Occipital lobe (tissue), 3 donors: ENCODE measurements around the gene SNX1. TPM values are rescaled to one million over a fixed set of nuclear protein-coding genes. Genes with fewer than 3 reads are reported as not detected.

Experiments
- DNase-seq: peaks from one replicate; lab custom pipeline; 2025; lab: John Stamatoyannopoulos, UW
- small RNA-seq: library from RNA; depleted of rRNA; stranded (forward); fragments of <200 nt; gene quantifications from one replicate; pipeline ENCODE3, GENCODE V24; 2014
- total RNA-seq: library from RNA; depleted of rRNA; stranded (reverse); fragments of >200 nt; gene quantifications from one replicate; pipeline ENCODE4 v1.2.3, GENCODE V29; 2014

Gene SNX1
- total RNA-seq, 1 donor from 2014 or later, result 37.6 TPM

DNA sequence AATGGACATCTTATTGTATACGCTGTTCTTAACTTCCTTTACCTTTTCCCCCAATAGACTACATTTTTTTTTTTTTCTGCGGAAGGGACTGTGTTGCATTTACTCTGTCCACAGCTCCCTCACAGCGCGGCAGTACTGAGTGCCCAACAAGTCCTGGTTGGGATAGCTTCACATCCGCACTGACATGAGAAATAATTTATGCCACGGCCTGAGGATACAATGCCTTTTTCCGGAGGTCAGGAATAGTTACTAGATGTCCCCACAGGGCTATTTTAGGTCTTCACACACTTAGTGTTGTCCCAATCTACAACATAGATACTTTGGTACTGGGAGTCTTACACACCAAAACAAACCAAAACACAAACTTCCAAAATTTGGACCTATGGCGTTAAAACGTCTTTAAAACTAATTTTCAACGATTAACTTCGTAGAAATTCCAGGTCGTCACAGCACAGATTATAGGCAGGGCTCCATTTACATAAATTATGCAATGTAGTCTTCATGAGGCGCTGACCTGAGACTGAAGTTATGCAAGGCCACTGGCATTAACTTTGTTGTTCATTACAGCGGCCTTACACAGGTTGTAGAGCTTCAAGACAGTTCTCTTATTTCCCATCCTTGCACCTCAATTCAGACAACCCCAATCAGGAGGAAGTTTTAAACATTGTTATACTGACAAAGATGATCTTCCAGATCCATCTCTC lies 68.0 kb downstream of the SNX1 start:
- no peak for DNase-seq

DNA sequence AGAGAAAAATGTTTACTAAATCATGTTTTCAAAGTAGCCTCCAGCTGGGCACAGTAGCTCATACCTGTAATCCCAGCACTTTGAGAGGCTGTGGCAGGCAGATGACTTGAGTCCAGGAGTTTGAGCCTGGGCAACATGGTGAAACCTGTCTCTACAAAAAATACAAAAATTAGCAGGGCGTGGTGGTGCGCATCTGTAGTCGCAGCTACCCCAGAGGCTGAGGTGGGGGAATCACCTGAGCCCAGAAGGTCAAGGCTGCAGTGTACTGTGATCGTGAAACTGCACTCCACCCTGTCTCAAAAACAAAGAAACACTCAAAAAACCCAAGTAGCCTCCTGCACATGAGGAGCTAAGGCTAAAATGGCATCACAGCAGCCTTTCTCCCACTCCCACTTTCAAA lies 68.7 kb downstream of the SNX1 start:
- DNase-seq, result no peak

DNA sequence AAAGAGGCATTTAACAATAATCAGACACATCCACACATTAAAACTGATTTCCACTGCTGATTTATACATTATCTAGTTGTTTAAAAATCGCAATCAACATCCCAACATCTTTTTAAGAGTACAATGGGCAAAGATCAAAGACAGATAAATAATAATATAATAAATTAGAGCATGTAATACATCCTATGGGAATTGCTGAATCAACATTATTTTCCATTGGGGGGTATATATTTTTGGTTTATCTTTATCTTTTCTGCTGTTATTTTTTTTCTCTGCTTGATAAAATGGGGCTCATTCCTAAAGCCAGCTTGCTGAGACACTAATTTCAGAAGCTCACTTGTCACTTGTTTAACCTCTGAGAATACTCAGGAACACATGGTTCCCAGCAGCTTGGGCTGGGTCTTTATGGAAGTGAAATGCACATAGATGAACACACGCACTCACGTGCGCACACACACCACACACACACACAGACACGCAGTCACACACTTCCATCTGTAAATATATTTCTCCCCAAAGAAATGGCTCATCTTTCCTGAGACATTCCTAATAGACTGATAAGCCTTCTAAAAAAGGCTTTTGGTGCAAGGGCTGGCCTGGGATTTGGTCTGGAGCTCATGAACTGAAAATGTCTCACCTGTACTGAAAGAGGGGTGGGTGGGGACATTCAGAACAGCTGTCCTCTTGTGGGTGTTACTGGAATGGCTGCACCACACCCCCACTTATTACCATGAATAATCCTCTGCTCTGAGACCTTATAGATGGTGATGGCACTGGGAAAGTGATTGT lies 70.5 kb downstream of the SNX1 start:
- DNase-seq, result no peak

- no peak for DNase-seq
Measured at GRCh38 chr15:64180235-64180824, 84.5 kb downstream of the SNX1 start.

DNA sequence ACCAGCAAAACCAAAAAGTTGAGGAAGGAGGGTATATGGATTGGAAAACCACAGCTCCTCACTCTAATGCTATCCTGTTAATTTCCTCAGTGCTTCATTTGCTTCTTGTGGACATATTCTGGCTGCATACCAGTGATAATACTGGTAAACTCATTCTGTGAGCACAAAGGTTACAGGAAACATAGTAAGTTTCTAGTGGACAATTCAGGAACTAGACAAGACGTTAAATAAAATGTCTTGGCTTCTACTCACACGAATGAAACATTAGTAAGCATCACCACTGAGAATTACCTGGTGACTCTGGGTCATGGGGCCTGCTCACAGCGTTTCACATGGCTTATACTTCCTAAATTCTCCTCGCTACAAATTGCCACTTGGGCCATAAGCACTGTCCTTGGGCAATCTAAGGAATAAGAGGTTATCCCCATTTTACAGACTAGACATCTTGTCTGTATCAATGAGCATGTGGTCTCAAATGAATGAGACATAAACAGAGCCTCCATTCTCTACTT lies 87.1 kb downstream of the SNX1 start:
- DNase-seq, result no peak

DNA sequence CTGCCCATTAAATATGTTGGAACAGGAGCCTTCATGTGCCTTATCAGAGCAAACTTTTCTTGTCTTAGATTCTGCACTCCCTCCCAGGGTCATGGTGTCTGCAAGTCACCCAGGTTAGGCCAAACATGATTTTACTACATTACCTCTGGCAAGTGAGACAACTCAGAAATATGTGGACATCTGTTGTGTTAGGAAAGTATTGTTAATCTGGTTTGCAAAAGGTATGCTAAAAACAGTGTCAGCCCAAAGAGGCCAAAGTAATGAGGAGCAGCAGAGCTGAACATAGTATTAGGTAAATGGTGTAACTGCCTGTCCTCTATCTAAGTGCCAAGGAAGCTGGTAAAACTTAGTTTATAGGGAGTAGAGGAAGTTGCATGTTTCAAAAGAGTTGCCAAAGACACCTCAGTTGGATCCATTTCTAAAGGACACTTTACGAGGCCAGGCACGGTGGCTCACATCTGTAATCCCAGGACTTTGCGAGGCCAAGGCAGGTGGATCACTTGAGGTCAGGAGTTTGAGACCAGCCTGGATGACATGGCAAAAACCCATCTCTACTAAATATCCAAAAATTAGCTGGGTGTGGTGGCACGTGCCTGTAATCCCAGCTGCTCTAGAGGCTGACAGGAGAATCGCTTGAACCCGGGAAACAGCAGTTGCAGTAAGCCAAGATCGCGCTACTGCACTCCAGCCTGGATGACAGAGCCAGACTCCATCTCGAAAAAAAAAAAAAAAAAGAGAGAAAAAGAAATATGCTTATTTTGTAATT lies 89.5 kb downstream of the SNX1 start:
- DNase-seq, result no peak

GRCh38 chr15:64187396-64188191 lies 91.8 kb downstream of the SNX1 start:
- DNase-seq, result no peak

Small RNAs within 50 kb of the gene (small RNA-seq; reads per million reads assigned to genes)
- not detected for gene RF00019

Other genes starting within 250 kb of the SNX1 start
- gene DAPK2, start 49.5 kb upstream of the SNX1 start, total RNA-seq, result 5.0 TPM
- gene CIAO2A, start 2.1 kb upstream of the SNX1 start, total RNA-seq, result 36.3 TPM
- 14.5 TPM for gene SNX22, start 55.7 kb downstream of the SNX1 start, total RNA-seq
- gene PPIB, start 67.0 kb downstream of the SNX1 start, total RNA-seq, result 142 TPM